ENCODE results near the gene HIRIP3. TPM values are rescaled to one million over a fixed set of nuclear protein-coding genes. Genes with fewer than 3 reads are reported as not detected.

The HIRIP3 gene
- total RNA-seq, 1 donor: 4.7 TPM

DNA sequence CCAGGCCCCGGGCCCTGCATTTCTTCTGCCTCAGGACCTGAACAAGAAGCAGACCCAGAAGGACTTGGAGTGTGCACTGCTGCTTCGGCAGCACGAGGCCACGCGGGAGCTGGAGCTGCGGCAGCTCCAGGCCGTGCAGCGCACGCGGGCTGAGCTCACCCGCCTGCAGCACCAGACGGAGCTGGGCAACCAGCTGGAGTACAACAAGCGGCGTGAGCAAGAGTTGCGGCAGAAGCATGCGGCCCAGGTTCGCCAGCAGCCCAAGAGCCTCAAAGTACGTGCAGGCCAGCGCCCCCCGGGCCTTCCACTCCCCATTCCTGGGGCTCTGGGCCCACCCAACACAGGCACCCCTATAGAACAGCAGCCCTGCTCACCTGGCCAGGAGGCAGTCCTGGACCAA is 9.2 kb downstream of the HIRIP3 start:
- no peak for DNase-seq (ENCODE audit: low read depth)
- no peak for TF ChIP-seq CTCF (IDR thresholded peaks at IDR 0.05; ENCODE audit: insufficient read depth, low read depth, low read length)
- no peak overlapping the region for H3K4me3 ChIP-seq (ENCODE audit: low read depth, low read length)

DNA sequence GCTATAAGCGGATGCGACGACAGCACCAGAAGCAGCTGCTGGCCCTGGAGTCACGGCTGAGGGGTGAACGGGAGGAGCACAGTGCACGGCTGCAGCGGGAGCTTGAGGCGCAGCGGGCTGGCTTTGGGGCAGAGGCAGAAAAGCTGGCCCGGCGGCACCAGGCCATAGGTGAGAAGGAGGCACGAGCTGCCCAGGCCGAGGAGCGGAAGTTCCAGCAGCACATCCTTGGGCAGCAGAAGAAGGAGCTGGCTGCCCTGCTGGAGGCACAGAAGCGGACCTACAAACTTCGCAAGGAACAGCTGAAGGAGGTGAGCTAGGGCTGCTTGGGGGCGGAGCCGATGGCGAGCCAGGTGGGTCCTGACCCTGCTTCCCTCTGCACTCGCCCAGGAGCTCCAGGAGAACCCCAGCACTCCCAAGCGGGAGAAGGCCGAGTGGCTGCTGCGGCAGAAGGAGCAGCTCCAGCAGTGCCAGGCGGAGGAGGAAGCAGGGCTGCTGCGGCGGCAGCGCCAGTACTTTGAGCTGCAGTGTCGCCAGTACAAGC is 10.1 kb downstream of the HIRIP3 start:
- H3K4me3 ChIP-seq (ENCODE audit: low read depth, low read length): no peak overlapping the region
- no peak for TF ChIP-seq CTCF (IDR thresholded peaks at IDR 0.05; ENCODE audit: insufficient read depth, low read depth, low read length)
- no peak for DNase-seq (ENCODE audit: low read depth)

DNA sequence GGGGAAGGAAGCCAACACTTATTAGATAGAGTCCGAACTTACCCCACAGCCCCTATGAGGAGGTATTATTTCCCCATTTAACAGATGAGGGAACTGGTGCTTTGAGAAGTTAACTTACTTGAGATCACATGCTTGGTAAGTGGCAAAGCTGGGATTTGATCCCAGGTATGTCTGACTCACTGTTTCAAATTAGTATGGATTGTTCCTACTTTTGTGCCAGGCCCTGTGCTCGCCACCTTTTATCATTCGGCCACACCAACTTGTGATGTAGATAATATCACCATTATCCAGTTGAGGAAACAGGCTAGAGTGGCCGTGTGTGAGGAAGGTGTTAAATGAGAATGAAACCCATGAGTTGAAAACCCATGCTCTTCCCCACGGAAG is 10.7 kb downstream of the HIRIP3 start:
- no peak for TF ChIP-seq CTCF (IDR thresholded peaks at IDR 0.05; ENCODE audit: insufficient read depth, low read depth, low read length)
- DNase-seq (ENCODE audit: low read depth): no peak
- H3K4me3 ChIP-seq (ENCODE audit: low read depth, low read length): no peak overlapping the region

DNA sequence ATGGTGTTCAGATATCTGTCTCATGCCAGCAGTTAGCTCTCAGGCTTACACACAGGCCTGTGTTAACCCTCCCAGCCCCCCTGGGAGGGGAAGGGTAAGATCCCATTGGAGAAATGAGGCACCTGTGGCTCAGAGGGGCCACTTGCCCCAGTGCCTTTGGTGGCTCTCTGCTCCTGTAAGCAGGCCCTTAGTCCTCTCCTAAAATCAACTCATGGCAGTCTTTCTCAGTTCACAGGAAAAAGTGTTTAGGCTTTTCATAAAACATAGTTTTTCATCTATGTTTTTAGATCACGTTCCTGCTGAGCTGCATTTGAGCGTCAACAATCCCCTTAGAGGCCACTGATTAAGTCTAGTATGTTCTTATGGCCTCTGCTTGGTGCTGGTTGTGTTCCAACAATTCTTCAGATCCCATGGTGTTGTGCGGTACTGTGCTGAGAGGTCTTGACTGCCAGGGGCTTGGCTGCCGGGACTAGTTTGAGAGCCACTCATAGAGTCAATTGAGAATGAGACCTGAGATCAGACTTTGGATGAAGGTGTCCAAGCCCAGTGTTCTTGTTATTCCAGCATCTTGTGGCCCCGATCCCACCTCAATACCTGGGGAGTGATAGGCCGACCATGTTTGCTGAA is 11.2 kb downstream of the HIRIP3 start:
- no peak for TF ChIP-seq CTCF (IDR thresholded peaks at IDR 0.05; ENCODE audit: insufficient read depth, low read depth, low read length)

DNA sequence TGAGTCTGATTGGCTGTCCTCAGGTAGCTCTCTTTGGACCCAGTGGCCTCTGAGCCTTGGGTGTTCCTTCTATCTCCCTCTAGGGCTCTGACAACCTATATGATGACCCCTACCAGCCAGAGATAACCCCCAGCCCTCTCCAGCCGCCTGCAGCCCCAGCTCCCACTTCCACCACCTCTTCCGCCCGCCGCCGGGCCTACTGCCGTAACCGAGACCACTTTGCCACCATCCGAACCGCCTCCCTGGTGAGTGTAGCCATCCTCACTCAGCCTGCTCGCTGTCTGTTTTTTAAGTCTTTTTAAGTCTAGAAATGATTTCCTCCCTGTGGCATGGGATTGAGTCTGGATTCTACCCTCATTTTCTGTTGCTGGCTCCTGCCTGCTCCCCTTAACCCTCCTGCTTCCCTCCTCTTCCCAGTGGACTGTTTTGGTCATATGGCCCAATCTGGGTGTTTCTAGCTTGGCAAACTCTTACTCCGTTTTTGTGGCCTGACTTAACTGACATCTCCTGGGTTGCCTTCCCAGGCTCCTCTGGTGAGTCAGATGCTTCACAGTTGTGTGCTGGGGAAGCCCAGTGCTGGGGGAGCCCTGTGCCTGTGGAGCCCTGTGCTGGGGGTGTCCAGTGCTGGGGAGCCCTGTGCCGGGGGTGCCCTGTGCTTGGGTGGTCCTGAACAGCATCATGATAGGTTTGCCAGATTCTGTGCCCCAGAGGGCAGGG is 11.8 kb downstream of the HIRIP3 start:
- no peak for DNase-seq (ENCODE audit: low read depth)
- H3K4me3 ChIP-seq (ENCODE audit: low read depth, low read length): no peak overlapping the region

More for the DNA sequence above, 11.2 kb downstream of the HIRIP3 start:
- no peak overlapping the region for H3K4me3 ChIP-seq (ENCODE audit: low read depth, low read length)
- no peak for DNase-seq (ENCODE audit: low read depth)

More for the DNA sequence above, 11.8 kb downstream of the HIRIP3 start:
- TF ChIP-seq CTCF (IDR thresholded peaks at IDR 0.05; ENCODE audit: insufficient read depth, low read depth, low read length): no peak

All from fibroblast of villous mesenchyme (primary cell).